ENCODE data around the gene RC3H1.

- no peak for TF ChIP-seq CTCF (IDR thresholded peaks at IDR 0.05)
- TF ChIP-seq POLR2A (IDR thresholded peaks at IDR 0.05; ENCODE audit: low read depth): no peak
Measured at GRCh38 chr1:174049514-174049913, 27.4 kb upstream of the RC3H1 start.

Measured in esophagus muscularis mucosa (tissue), 3 donors.